Measurements from ENCODE around the gene TRIM44. TPM values are rescaled to one million over a fixed set of nuclear protein-coding genes. Genes with fewer than 3 reads are reported as not detected.

TRIM44 gene
- polyA plus RNA-seq, 2 of the 4 experiments (the other 2 are of a cell fraction), result 19.3 to 70.4 TPM

GRCh38 chr11:35735903-35736302, 73.3 kb downstream of the TRIM44 start:
- Histone ChIP-seq H3K9me3 (peaks cover 7% of the 10 kb centered on the region; the same call in 2 of the 3 replicates), H3K27ac (no peak overlapping the region), H3K4me1 (no peaks in the 10 kb centered on the region), H3K4me2 (no peak overlapping the region), H3K4me3 (no peak overlapping the region)
- no peak for FAIRE-seq
- ChIA-PET POLR2A (no interaction called here), CTCF (interaction anchor here (1.2 kb wide), 1 partner anchor 530 kb away, joined by 3 read pairs; no protein-coding TSS in a partner anchor)
- TF ChIP-seq NPAS2 (CRISPR knock-in tag; IDR thresholded peaks at IDR 0.05; ENCODE audit: borderline replicate concordance) (no peak), ZNF302 (CRISPR knock-in tag; IDR thresholded peaks at IDR 0.05) (no peak), EHF (CRISPR knock-in tag; IDR thresholded peaks at IDR 0.05) (no peak), ZC3H11A (IDR thresholded peaks at IDR 0.05) (no peak), CHD4 (IDR thresholded peaks at IDR 0.05; ENCODE audit: borderline replicate concordance) (no peak), KDM5A (IDR thresholded peaks at IDR 0.05) (no peak), FOSL2 (IDR thresholded peaks at IDR 0.05) (no peak), FOSL2 (CRISPR knock-in tag; IDR thresholded peaks at IDR 0.05) (no peak), JUNB (IDR thresholded peaks at IDR 0.05) (no peak), HOXB13 (CRISPR knock-in tag; IDR thresholded peaks at IDR 0.05; ENCODE audit: low read depth) (no peak), HOXA7 (CRISPR knock-in tag; IDR thresholded peaks at IDR 0.05) (no peak), HEYL (CRISPR knock-in tag; IDR thresholded peaks at IDR 0.05) (no peak), ZFP36 (IDR thresholded peaks at IDR 0.05; ENCODE audit: borderline replicate concordance, partially characterized antibody) (no peak)
- TF ChIP-seq, protein P1, sequence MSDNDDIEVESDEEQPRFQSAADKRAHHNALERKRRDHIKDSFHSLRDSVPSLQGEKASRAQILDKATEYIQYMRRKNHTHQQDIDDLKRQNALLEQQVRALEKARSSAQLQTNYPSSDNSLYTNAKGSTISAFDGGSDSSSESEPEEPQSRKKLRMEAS (IDR thresholded peaks at IDR 0.05), result no peak
- ATAC-seq, result no peak
- no peak for DNase-seq (ENCODE audit: low read depth in 1 of 2, low spot score in 1 of 2)

DNA sequence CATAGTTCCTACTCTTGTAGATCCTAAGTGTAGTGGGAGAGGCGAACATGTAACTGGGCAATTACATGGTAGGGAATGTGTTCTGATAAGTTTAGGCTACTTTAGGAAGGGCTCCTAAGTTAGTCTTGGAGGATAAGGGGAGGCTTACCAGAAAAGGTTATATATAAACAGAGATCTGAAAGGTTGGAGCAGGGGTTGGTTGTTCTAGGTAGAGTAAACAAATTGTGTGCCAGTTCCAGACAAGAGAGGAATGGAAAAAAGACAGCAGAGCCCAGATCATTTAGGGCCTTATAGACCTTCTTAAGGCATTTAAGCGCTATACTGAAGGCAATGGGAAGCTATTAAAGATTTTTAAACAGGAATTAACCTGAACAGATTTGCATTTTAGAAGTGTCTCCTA, 74.4 kb downstream of the TRIM44 start:
- POLR2A ChIA-PET, result no interaction called here
- no peak overlapping the region for H3K27ac ChIP-seq
- CTCF ChIA-PET, result interaction anchor here (1.2 kb wide), 1 partner anchor 529 kb away, joined by 3 read pairs; no protein-coding TSS in a partner anchor
- 96% methylated on average over 2 of the region's 2 CpGs for WGBS (ENCODE audit: missing lambda C conversion rate)
- no peak for ATAC-seq
- H3K4me1 ChIP-seq, result no peaks in the 10 kb centered on the region
- peaks cover 5% of the 10 kb centered on the region; the same call in 2 of the 3 replicates for H3K9me3 ChIP-seq
- DNase-seq (ENCODE audit: low read depth in 1 of 2, low spot score in 1 of 2), result no peak
- H3K4me2 ChIP-seq, result no peak overlapping the region
- no peak for FAIRE-seq
- no peak overlapping the region for H3K4me3 ChIP-seq
- no peak for TF ChIP-seq HOXB5 (CRISPR knock-in tag; IDR thresholded peaks at IDR 0.05)
- no peak for TF ChIP-seq RCOR1 (IDR thresholded peaks at IDR 0.05; ENCODE audit: low read depth, low read length)
- TF ChIP-seq TP53 (CRISPR knock-in tag; IDR thresholded peaks at IDR 0.05), result no peak
- no peak for TF ChIP-seq ZC3H11A (IDR thresholded peaks at IDR 0.05)
- no peak for TF ChIP-seq RNF2 (IDR thresholded peaks at IDR 0.05; ENCODE audit: borderline replicate concordance, low read depth)
- no peak for TF ChIP-seq NPAS2 (CRISPR knock-in tag; IDR thresholded peaks at IDR 0.05; ENCODE audit: borderline replicate concordance)
- TF ChIP-seq RARB (CRISPR knock-in tag; IDR thresholded peaks at IDR 0.05), result no peak
- TF ChIP-seq MAFK (IDR thresholded peaks at IDR 0.05; ENCODE audit: partially characterized antibody), result no peak
- no peak for TF ChIP-seq EP300 (IDR thresholded peaks at IDR 0.05)
- TF ChIP-seq JUNB (IDR thresholded peaks at IDR 0.05), result no peak
- TF ChIP-seq, protein P2, sequence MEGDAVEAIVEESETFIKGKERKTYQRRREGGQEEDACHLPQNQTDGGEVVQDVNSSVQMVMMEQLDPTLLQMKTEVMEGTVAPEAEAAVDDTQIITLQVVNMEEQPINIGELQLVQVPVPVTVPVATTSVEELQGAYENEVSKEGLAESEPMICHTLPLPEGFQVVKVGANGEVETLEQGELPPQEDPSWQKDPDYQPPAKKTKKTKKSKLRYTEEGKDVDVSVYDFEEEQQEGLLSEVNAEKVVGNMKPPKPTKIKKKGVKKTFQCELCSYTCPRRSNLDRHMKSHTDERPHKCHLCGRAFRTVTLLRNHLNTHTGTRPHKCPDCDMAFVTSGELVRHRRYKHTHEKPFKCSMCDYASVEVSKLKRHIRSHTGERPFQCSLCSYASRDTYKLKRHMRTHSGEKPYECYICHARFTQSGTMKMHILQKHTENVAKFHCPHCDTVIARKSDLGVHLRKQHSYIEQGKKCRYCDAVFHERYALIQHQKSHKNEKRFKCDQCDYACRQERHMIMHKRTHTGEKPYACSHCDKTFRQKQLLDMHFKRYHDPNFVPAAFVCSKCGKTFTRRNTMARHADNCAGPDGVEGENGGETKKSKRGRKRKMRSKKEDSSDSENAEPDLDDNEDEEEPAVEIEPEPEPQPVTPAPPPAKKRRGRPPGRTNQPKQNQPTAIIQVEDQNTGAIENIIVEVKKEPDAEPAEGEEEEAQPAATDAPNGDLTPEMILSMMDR (IDR thresholded peaks at IDR 0.05), result no peak
- TF ChIP-seq SMC3 (IDR thresholded peaks at IDR 0.05), result no peak
- TF ChIP-seq RAD21 (conservative IDR thresholded peaks at IDR 0.05 in 1 of 2, IDR thresholded peaks at IDR 0.05 in 1 of 2), result no peak
- TF ChIP-seq MAZ (IDR thresholded peaks at IDR 0.05; ENCODE audit: borderline replicate concordance, low read depth, low read length), result no peak

Measured in A549 (cell line).